AG04450 (cell line): Measurements from ENCODE around the gene CUL9. TPM values are rescaled to one million over a fixed set of nuclear protein-coding genes. Genes with fewer than 3 reads are reported as not detected.

ENCODE experiments used
- CTCF ChIA-PET: fragments of 300-600, 350-600 bp; formaldehyde crosslinking; extraction: SDS; loops from one replicate; lab custom pipeline; 2022; ENCODE audit warnings: antibody characterized with exemption, inconsistent platforms; lab: Charles Lee
- POLR2A ChIA-PET: fragments of 350-600 bp; formaldehyde crosslinking; extraction: SDS; loops from one replicate; lab custom pipeline; 2021; ENCODE audit warnings: antibody characterized with exemption, inconsistent platforms; lab: Yijun Ruan, JAX
- DNase-seq: peaks from one replicate; pipeline ENCODE4 v3.0.0-alpha.2; 2011; ENCODE audit warnings: low read depth, low spot score
- H3K27ac ChIP-seq: one replicate; pipeline ENCODE4 v1.5.1; 2012; ENCODE audit warnings: low read depth, low read length, control low read depth
- H3K27me3 ChIP-seq: one replicate; pipeline ENCODE4 v1.6.0; 2012; ENCODE audit warnings: low read length; ENCODE audit not compliant: control insufficient read depth, insufficient read depth
- H3K4me3 ChIP-seq: 2 replicates; pipeline ENCODE4 v1.5.1; 2011; ENCODE audit warnings: mild to moderate bottlenecking, low read depth, low read length, control low read depth
- H3K9me3 ChIP-seq: 2 replicates; pipeline ENCODE4 v1.5.1; 2012; ENCODE audit warnings: low read length; ENCODE audit not compliant: control insufficient read depth, insufficient read depth
- polyA plus RNA-seq: library from polyadenylated mRNA; depleted of rRNA; stranded (reverse); fragments of >200 nt; gene quantifications from 2 replicates; pipeline ENCODE4 v1.2.3, GENCODE V29; 2011
- TF ChIP-seq, protein P1 (sequence below): IDR thresholded peaks from 2 replicates; pipeline ENCODE4 v1.5.1; 2011; ENCODE audit warnings: low read depth, low read length, control low read depth, inconsistent platforms

CUL9 gene
- polyA plus RNA-seq, 1 experiment = 11.8 TPM

DNA sequence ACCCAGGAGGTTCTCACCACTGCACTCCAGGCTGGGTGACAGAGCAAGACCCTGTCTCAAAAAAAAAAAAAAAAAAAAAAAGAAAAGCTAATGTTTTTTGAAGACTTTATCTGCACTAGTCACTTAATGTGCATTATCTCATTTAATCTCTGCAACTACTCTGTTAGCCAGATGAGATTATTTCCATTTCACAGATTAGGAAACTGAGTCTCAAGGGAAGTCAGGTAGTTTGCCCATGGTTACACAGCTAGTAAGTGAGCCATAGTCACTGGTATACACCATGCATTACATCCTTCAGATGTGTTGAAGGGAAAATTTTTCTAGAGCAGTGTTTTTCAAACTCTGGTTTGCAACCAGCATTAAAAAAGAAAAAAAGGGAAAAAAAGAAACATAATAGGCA lies 18.1 kb upstream of the CUL9 start:
- CTCF ChIA-PET = interaction anchor here (0.5 to 0.7 kb wide), 3 partner anchors 8 to 161 kb away, joined by 3 to 5 read pairs (median 3); no protein-coding TSS in a partner anchor
- POLR2A ChIA-PET = interaction anchor here (0.6 kb wide), 1 partner anchor 135 kb away, joined by 5 read pairs; no protein-coding TSS in a partner anchor
- DNase-seq = no peak

DNA sequence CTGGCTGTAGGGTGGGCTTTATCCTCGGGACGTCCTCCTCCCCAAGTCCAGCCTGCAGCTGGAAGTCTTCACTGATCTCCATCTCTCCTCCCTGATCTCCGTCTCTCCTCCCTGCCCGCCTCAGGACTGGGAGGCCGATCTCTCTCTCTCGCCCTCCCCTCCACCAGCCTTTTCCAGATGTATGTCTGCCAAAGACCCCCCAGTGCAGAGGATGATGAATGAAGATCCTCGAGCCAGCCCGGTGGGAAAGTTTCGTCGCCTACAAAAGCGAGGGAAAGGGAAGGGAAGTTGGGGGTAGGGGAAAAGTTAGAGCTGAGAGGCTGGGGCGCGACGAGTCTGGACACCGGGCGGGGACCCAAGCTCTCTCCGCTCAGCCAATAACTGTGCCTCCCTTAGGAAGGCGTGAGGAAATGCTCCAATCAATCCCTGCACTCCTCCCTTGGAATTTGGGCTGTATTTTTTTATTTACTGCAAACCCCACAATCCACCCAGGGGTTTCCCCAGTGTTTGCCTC lies 11.5 kb upstream of the CUL9 start:
- CTCF ChIA-PET = interaction anchor here (0.5 to 1.3 kb wide), 4 partner anchors 27 to 899 kb away, joined by 4 to 7 read pairs (median 6); no protein-coding TSS in a partner anchor
- peak overlapping the region; percentile 71 for H3K4me3 ChIP-seq
- POLR2A ChIA-PET = interaction anchor here (0.9 to 1.5 kb wide), 7 partner anchors 12 to 186 kb away, joined by 3 to 5 read pairs (median 4); partner anchors contain the start of genes CUL9, PPP2R5D and PTK7
- H3K9me3 ChIP-seq = no peaks in the 10 kb centered on the region
- TF ChIP-seq, protein P1, sequence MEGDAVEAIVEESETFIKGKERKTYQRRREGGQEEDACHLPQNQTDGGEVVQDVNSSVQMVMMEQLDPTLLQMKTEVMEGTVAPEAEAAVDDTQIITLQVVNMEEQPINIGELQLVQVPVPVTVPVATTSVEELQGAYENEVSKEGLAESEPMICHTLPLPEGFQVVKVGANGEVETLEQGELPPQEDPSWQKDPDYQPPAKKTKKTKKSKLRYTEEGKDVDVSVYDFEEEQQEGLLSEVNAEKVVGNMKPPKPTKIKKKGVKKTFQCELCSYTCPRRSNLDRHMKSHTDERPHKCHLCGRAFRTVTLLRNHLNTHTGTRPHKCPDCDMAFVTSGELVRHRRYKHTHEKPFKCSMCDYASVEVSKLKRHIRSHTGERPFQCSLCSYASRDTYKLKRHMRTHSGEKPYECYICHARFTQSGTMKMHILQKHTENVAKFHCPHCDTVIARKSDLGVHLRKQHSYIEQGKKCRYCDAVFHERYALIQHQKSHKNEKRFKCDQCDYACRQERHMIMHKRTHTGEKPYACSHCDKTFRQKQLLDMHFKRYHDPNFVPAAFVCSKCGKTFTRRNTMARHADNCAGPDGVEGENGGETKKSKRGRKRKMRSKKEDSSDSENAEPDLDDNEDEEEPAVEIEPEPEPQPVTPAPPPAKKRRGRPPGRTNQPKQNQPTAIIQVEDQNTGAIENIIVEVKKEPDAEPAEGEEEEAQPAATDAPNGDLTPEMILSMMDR = no peak
- H3K27ac ChIP-seq = peak overlapping the region; percentile 98
- DNase-seq = no peak
- H3K27me3 ChIP-seq = no peaks in the 10 kb centered on the region

More for the DNA sequence above, 18.1 kb upstream of the CUL9 start:
- H3K9me3 ChIP-seq = no peaks in the 10 kb centered on the region
- no peak overlapping the region for H3K4me3 ChIP-seq
- no peak overlapping the region for H3K27ac ChIP-seq
- H3K27me3 ChIP-seq = no peaks in the 10 kb centered on the region
- TF ChIP-seq, protein P1 = no peak

DNA sequence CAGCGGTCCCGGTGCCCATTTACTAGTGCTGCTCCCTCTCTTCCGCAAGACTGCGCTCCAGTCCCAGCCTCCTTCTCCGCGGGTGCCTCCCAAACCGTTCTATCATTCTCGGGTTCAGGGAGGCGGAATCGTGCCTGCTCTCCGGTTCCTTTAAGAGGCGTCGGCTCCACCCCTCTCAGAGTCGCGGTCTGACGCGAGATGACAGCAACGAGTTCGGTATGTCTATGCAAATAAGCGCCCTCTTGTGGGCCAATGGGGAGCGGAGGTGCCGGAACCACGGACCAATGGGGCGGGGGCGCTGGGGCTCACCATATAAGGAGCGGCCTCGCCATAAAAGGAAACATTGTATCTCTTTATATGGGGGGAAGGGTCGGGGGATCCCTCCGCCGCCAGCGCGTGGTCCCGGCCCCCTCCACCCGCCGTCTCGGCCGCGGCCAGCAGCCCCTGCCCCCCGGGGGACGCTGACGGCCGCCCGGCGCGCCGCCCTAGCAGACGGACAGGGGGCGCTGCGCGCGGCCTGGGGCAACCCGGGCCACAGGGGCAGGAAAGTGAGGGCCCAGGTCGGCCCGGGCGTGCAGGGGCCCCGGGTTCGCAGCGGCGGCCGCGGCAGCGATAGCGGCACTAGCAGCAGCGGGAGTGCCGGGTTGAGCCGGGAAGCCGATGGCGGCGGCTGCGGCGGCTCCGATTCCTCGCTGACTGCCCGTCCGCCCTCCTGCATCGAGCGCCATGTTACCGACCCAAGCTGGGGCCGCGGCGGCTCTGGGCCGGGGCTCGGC lies 10.9 kb upstream of the CUL9 start, which contains the start of gene SRF:
Gene SRF (plus strand): TSS at position 339 of the 776 bp plus-strand sequence. CDS start 388 bp downstream, at position 727.
- TF ChIP-seq, protein P1 = peak; percentile 42
- ChIA-PET POLR2A (interaction anchor here (0.9 to 1.5 kb wide), 5 partner anchors 22 to 187 kb away, joined by 3 to 4 read pairs (median 4); partner anchors contain the start of genes PPP2R5D and PTK7), CTCF (interaction anchor here (1.1 to 1.3 kb wide), 2 partner anchors 12 to 27 kb away, joined by 3 to 7 read pairs; no protein-coding TSS in a partner anchor)

DNA sequence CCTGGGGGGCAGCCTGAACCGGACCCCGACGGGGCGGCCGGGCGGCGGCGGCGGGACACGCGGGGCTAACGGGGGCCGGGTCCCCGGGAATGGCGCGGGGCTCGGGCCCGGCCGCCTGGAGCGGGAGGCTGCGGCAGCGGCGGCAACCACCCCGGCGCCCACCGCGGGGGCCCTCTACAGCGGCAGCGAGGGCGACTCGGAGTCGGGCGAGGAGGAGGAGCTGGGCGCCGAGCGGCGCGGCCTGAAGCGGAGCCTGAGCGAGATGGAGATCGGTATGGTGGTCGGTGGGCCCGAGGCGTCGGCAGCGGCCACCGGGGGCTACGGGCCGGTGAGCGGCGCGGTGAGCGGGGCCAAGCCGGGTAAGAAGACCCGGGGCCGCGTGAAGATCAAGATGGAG lies 10.3 kb upstream of the CUL9 start:
- Histone ChIP-seq H3K4me3 (peak overlapping the region; percentile 94), H3K27me3 (no peaks in the 10 kb centered on the region), H3K9me3 (no peaks in the 10 kb centered on the region), H3K27ac (peak overlapping the region; percentile 97)
- TF ChIP-seq, protein P1 = no peak
- ChIA-PET CTCF (interaction anchor here (0.6 to 1.1 kb wide), 3 partner anchors 8 to 14 kb away, joined by 3 to 5 read pairs (median 3); no protein-coding TSS in a partner anchor), POLR2A (interaction anchor here (0.6 to 0.9 kb wide), 2 partner anchors 96 to 118 kb away, joined by 3 read pairs; partner anchors contain the start of gene CUL7)
- no peak for DNase-seq

More for the DNA sequence above, 10.9 kb upstream of the CUL9 start, which contains the start of gene SRF:
- Histone ChIP-seq H3K27ac (peak within 1 kb of the TSS; percentile 98), H3K4me3 (peak within 1 kb of the TSS; percentile 94), H3K9me3 (no peaks in the 10 kb centered on the region), H3K27me3 (no peaks in the 10 kb centered on the region)
- DNase-seq = peak; percentile 99
